Right ventricle myocardium inferior (tissue), 1 donor: Measurements from ENCODE around the gene ANTXR2. TPM values are rescaled to one million over a fixed set of nuclear protein-coding genes. Genes with fewer than 3 reads are reported as not detected.

ENCODE experiments used
- ATAC-seq: fragments of 200-7000 bp; cut with Tn5 transposase; one replicate; pipeline ENCODE4 v1.9.1; 2020; ENCODE audit warnings: mild to moderate bottlenecking, moderate library complexity
- DNase-seq: peaks from one replicate; pipeline ENCODE4 v3.0.0; 2021; ENCODE audit errors: missing footprints
- intact Hi-C: fragments of 100-400 bp; cut with DNase I; formaldehyde crosslinking; loops from one replicate; pipeline ENCODE4 v1.11.0; 2022
- total RNA-seq: library from RNA; stranded (reverse); fragmentation: NEBNext Ultra II Directional; extraction: Animal tissue kit (Norgen Biotek cat#: 25700); gene quantifications from one replicate; pipeline ENCODE4 v1.2.1, GENCODE V29; 2021
- donor health status: DM: no; HTN: yes; CAD: no; lungs with severe emphysema.

The ANTXR2 gene
- total RNA-seq, 1 donor from 2014 or later: 48.1 TPM

DNA sequence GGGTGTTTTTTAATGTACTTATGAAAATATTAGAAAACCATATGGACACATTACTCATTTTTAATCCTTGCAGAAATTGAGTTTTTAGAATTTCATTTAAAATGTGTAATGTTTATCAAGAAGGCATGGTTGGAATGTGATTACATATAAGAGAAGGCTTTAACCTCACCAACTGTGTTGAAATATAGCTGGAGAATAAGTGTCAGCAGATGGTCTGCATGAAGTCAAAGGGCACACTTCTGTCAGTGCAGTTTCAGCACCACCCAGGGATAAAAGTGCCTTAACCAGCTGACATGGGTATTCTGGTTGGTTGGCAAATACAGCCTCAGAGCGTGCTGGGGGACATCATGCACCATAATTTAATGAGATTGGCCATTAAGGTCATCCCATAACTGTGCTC, 21.2 kb upstream of the ANTXR2 start:
- intact Hi-C loops: no loop called here
- DNase-seq (no peak), ATAC-seq (no peak)

DNA sequence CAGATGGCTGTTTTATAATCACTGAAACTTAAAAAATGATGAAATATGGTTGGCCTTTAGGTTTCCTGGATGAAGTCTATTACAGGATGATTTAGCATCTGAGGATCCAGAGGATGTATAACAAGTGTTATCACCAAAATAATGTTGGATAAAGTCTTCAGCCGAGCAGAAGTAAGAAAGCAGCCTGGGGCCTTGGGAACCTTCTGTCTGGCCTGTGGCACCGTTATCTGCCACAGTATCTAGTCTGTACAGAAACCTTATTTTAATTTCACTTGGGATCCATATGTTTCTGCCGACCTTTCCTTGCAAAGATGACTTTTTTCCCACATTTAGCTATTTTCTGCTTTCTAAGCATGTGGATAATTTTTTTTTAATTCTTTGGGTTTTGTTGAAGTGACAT, 20.5 kb upstream of the ANTXR2 start:
- no peak for ATAC-seq
- DNase-seq: no peak
- intact Hi-C loops: no loop called here

DNA sequence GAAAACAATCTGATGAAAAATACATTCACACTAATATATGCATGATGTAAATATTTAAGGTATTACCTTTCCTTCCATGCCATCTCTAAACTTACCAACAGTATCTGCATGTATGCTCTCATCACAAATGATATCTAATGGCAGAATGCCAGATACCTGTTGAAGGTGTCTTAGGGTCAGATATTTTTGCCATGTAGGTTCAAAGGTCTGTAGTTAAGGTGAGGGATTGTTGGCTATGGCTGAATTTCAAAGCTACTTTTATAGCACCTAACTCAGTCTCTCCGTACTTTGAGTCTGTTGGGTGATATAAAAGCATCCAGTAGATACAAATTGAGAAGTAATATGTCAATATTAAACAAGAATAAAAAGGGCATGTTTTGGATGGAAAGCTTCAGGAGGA, 19.8 kb upstream of the ANTXR2 start:
- intact Hi-C loops: no loop called here
- ATAC-seq: no peak

DNA sequence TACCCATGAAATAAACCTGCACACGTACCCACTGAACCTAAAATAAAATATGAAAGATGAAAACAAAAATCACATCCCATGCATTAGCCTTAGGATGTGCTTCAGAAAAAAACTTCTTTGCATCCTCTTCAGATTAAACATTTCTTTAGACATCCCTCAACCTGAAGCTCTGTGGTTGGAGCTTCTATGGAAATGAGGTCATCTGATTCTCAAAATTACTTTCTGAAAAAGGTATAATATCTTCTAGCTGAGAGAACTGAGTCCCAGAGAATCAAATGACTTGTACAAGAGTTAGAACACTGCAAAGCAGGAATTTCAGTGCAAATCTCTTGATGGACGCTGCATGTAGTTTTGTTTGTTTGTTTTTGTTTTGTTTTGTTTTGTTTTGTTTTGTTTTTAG, 19.1 kb upstream of the ANTXR2 start:
- ATAC-seq (no peak), DNase-seq (no peak)
- intact Hi-C loops: no loop called here

More for the DNA sequence above, 19.8 kb upstream of the ANTXR2 start:
- DNase-seq: no peak

DNA sequence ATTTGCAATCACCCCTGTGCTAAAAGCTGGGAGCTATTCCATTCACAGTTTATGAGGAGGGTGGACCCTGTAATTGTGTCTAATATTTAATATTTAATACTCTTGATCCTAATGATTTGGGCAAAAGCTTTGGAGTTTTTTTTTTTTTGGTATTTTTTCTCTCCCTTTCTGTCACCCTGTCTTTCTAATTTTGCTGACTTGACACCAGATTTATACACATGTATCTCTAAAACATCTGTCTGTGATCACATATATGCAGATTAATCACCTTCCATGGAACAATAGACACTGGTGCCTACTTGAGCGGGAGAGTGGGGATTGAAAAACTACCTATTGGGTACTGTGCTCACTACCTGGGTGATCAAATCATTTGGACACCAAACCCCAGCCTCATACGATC, 18.7 kb upstream of the ANTXR2 start:
- no peak for ATAC-seq
- intact Hi-C loops: no loop called here
- no peak for DNase-seq

DNA sequence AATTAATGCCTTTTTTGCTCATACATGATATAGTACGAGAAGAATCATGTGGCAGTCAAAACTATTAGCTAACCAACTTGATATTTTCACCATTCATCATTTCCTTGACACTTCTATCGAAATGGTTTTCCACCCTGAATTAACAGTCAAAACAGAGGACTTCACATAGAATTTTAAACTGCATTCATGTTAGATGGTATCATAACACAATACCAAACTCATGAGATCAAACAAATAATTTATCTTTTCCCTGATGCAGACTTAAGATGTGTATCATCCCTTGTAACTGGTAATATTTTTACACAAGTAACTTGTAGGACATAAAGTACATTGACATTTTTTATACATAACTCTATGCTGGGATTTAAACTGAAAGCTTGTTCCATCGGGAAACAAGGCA, 18.2 kb upstream of the ANTXR2 start:
- intact Hi-C loops: no loop called here
- ATAC-seq (no peak), DNase-seq (no peak)

DNA sequence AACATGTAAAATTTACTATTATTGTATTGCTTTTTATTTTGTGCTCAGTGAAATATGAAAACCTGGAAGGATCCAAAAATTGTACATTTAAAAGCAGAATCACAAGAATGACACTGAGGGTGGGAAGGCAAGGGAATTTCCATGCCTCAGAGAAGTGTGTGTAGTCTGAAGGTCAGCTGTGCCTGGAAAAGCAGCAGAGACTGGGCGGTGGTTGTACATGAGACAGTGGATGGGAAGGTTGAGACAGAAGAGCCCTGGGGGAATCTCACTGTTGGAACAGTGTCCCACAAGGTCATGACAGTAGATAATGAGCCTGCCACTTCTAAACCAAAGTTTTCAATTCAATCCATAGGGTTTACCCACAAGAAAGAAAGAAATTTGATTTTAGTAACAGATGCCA, 17.1 kb upstream of the ANTXR2 start:
- ATAC-seq: no peak
- no peak for DNase-seq
- intact Hi-C loops: no loop called here

DNA sequence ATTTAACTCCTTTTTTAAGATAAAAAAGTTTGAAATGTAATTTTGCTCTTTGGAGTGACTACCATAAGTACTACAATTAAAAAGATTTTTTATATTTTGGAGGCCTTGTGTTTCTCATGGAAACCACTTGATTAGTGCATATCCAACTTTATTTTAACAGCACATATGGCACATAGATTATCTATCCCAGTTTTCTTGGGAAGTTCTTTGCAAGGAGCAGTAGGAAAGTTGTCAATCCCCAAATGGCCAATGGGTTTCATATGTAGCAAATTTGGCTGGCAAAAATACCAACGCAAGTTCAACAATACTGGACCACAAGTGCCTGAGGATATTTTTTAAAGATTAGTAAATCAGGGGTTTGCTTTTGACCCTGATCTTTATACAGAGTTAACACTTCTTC, 15.4 kb upstream of the ANTXR2 start:
- intact Hi-C loops: no loop called here
- ATAC-seq (no peak), DNase-seq (no peak)

DNA sequence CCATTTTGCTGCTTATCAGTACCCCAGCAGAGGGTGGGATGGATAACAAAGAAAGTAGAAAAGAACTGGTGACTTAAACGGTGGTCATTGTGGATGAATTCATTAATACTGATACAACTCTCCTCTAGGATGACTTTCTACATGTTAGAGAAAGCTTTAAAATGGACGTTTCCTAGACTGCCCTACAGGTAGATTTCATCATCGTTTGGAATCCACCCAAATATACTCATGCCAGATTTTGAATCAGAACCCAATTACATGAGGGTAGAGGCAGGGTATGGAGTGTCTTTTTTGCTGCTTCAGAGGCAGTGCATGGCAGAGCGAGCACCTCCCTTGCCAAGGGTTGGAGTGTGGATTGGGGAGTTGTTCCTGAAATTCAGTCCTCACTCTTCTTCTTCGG, 13.3 kb upstream of the ANTXR2 start:
- ATAC-seq: no peak
- intact Hi-C loops: no loop called here
- no peak for DNase-seq

DNA sequence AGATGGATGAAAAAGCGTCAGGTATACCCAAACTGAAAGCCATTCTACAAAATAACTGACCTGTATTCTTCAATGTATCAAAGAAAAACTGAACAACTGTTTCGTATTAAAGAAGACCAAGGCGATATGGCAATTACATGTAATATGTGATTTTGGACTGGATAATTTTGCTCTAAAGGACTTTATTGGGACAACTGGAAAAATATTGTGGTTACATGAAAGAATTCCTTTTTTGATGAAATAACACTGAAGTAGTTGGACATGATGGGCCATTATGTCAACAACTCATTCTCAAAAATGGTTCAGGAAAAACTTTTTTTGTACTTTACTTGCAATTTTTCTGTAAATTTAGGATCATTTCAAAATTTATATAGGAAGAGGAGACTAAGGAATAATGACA, 12.1 kb upstream of the ANTXR2 start:
- intact Hi-C loops: no loop called here

DNA sequence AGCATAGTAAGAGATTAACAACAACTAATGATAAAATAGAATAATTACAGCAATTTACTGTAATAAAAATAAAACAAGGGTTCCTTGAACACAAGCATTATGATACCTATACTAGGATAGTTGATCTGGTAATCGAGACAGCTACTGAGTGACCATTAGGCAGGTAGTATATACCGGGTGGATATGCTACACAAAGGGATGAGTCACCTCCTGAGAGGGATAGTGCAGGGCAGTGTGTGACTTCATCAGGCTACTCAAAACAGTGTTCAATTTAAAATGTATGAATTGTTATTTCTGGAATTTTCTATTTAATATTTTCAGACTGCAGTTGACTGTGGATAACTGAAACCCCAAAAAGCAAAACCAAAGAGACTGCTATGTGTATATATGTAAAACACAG, 9.7 kb upstream of the ANTXR2 start:
- no peak for ATAC-seq
- no peak for DNase-seq
- intact Hi-C loops: no loop called here

More for the DNA sequence above, 12.1 kb upstream of the ANTXR2 start:
- ATAC-seq (no peak), DNase-seq (no peak)

DNA sequence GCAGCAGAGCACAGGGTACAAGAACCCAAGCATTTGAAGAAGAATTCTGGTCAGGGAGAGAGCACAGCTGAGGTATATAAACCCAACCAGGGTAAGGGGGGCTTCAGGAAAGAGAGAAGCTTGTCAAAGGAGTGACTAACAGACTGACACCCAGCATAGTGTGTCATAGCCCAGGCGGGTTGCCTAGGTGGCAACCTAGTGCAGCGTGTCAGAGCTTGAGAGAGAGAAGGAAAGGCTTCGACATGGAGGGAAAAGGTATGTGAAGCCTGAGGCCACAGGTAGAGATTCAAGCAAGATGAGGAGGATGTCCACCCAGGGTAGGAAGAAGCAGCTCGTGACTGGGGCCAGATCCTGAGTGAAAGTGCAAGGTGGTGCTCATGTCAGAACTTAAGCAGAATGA, 8.5 kb upstream of the ANTXR2 start:
- DNase-seq: no peak
- no peak for ATAC-seq
- intact Hi-C loops: no loop called here

DNA sequence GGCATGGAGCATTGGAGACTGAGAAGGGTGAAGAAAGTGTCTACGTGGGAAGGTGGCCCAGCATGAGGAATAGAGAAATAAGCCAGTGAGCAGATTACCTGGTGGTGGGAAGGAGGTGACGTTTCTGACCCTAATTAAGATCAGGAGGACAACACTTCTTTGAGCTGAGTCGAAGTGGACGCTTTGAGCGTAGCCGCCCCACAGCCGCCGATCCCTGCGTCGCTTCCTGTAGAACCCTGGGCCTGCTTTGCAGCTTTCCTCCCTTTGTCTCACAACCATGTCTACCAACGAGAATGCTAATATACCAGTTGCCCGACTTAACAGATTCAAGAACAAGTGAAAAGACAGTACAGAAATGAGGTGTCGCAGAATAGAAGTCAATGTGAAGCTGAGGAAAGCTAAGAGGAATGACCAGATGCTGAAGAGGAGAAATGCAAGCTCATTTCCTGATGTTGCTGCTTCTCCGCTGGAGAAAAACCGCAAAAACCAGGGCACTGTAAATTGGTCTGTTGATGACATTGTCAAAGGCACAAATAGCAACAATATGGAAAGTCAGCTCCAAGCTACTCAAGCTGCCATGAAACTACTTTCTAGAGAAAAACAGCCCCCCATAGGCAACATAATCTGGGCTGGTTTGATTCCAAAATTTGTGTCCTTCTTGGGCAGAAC, 6.4 kb upstream of the ANTXR2 start:
- intact Hi-C loops: no loop called here
- ATAC-seq: peak; percentile 52
- no peak for DNase-seq

DNA sequence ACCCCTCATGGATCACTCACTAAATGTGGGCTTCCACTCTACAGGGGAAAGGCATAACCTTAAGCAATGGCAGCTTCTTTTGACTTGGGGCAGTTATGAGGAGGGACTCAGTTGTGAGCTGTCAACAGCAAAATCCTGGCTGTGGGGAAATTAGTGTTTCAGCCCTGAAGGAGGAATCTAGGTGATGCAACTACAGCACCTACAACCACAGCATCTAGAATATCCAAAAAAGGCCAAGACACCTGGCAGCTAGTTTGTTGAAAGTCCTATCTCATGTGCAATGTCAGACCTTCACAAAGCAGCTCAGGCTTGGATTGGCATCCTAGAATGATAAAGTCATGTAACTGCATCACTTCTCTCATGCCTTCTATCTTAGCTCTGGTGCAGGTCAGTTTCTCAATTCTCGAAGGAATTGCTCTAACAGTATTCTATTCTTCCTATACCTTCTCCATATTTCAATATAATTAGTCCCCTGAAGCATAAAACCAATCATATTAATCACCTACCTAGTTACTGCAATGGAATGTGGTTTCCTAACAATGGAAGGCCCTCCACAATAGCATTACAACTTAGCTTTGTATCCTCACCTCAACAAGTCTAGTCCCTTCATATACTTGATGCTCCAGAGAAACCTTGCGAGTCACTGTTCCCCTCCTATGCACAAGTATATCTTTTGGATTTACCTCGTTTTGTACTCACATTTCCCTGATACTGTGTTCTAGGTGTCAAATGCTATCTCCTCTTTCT, 5.5 kb upstream of the ANTXR2 start:
- ATAC-seq (no peak), DNase-seq (no peak)
- intact Hi-C loops: no loop called here

DNA sequence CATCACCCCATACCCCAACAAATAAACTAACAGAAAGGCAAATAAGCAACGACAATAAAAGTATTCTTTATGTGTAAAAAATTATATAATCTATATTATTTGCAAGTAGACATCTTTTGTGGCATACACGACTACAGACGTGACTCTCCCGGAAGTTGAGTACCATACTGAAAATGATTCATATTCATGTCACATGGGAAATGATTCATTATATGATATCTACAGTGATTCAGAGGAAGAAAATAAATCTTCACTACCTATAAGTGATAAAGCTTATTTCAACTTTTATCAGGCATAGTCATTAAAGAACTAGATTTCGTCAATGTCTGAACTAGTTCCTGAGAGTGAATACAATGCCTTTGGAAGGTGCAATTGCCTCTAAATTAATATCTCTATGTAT, 4.6 kb upstream of the ANTXR2 start:
- intact Hi-C loops: no loop called here
- no peak for ATAC-seq
- no peak for DNase-seq

DNA sequence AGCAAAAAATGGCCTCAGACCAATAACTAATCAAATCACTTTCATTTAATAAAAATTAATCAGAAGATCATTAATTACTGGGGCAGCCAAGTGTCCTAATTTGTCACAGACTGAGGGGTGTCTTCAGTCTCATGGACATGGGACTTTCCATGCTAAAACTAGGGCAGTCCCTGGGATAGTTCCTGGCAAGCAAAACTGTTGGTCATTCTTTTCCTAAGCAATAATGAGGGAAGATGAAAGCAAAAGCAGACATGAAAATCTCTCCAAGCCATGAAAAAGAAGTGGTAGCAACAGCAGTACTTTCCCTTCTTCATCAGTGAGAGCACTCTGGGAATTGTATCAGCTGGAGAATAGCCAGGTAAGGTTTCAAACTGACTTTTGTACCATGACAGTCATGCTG, 3.7 kb upstream of the ANTXR2 start:
- intact Hi-C loops: no loop called here
- no peak for DNase-seq
- ATAC-seq: no peak

DNA sequence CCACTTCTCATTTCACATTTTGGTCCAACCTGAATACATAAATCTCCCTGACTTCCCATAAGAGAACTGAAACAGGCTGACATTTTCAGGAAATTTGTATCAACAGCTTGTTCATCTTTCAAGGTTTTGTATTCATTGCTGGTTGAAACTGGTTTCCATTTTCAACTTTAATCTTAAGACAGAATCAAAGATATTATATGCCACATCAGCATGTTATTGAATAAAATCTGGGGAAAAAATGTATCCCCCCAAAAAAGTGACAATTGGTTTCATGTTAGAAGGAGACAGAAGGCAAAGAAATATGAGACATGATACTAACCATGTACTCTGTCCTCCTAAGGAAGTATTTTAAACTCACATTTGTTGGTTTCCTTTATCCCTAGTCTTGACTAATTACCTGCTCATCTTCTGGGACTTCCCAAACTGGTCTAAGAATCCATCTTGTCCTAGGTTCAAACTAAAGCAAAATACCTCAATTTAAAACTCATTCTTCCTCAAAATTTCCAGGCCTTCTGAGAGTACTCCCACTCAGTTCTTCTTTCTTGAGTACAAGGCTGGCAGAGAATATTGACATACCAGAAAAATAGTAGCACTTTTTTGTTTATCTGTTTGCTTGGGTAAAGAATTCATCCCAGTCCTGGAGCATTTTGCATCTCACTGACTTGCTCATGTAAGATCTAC, 3.1 kb upstream of the ANTXR2 start:
- intact Hi-C loops: no loop called here
- DNase-seq: no peak
- no peak for ATAC-seq

DNA sequence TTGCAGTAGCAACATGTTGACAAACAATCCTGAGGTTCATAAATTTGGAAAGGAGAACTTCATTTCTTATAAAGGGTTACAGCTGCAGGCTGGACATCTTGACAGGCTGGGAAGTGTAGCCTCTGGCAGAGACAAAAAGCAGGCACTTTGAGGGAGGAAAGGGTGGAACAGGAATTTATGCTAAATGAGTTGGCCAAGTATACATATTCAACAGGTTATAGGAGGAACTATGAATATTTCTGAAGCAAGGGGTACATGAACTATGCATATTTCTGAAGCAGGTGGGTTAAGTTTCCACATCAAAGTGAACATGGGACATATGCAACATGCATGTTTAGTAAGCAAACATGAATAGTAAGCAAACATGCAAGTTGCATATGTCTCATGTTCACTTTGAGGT, 1.6 kb upstream of the ANTXR2 start:
- ATAC-seq: no peak
- intact Hi-C loops: no loop called here

DNA sequence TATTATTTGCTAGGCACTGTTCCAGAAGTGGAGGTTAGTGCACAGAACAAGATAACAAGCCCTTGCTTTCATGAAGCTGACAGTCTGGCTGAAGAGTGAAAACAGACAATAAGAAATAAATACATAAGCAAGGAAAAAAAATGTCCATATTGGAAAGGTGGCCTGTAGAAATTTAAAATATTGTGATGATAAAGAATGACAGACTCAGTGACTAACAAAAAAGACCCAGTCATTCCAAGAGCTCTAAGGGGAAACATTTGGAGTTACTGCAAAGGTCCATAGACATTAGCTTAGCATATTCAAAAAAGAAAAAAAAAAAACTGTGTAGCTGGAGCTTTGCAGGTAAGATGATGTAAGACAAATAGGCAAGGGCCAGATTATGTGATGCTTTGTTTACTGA, 1.0 kb upstream of the ANTXR2 start:
- intact Hi-C loops: no loop called here
- ATAC-seq: no peak

More for the DNA sequence above, 1.6 kb upstream of the ANTXR2 start:
- DNase-seq: no peak

DNA sequence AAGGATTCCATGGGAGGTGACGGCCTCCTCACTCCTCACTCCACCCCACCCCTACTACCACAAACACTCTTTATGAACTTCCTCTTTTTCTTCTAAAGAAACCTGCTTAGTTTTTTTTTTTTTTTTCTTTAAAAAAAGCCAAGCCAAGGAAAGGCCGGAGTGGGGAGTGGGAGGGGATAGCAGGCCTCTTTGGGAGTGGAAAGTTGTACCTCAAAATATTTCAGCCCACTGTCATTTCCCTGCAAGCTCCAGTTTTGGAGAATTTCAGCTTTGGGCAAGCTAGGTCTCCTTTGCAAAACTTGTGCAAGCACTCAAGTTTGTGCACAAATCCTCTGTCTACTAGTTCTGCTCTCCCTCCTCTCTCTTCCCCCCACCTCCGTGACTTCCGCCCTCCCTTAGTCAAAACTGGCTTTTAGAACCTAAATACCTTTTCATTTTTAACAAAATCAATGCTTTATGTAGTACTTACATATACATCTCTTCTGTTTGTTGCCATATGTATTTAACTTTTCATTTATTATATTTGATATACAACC, 512 bp upstream of the ANTXR2 start:
- no peak for ATAC-seq
- intact Hi-C loops: loop anchor here (1.0 to 2.0 kb wide), 2 partner anchors 37 to 111 kb away; no protein-coding TSS in a partner anchor
- peak; percentile 45 for DNase-seq

More for the DNA sequence above, 1.0 kb upstream of the ANTXR2 start:
- no peak for DNase-seq
